Metanephros (tissue), 2 donors: ENCODE data around the gene DAPK2. TPM values are rescaled to one million over a fixed set of nuclear protein-coding genes. Genes with fewer than 3 reads are reported as not detected.

Experiments used
- small RNA-seq: library from RNA; depleted of rRNA; stranded (forward); fragments of <200 nt; gene quantifications from one replicate; pipeline ENCODE3, GENCODE V24; 2014; ENCODE audit warnings: low replicate concordance
- total RNA-seq: library from RNA; depleted of rRNA; stranded (reverse); fragments of >200 nt; gene quantifications from one replicate; pipeline ENCODE4 v1.2.3, GENCODE V29; 2014

Gene DAPK2
- 18.9 TPM for total RNA-seq

DNA sequence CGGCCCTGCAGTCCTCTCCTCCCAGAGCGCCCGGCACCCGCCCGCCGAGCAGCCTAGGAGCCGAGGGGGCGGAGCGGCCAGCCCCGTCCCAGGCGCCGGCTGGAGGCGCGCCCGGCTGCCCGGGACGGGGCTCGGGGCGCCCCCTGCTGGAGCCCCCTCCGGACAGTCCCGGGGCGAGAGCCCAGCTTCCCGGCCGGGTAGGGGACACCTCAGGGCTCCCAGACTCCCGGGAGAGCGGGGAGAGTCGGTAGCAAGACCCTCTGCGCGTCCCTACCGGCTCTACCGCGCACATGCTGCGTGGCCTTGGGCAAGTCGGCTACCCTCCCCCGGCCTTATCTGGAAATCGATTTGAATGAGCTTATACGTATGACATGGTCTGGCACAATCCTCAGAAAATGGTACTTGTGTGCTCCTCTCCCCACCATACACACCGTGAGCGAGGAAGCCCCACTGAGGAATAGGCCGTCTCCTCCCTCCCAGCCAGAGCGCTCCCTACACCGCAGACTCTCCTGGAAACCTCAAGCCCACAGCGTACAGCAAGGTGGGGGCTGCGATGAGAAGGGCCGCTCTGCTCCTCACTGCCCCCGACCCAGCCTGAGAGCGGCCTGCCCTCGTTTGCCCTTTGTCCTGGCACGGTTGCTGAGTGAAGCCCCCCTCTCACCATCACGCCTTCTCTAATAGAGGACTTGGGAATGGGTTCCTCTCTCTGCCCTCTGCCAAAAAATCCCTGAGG, at the start of gene DAPK2:
DAPK2 (minus strand) TSS at position 65 of the 733 bp plus-strand sequence. CDS start 6,224 bp downstream, outside the sequence.

DNA sequence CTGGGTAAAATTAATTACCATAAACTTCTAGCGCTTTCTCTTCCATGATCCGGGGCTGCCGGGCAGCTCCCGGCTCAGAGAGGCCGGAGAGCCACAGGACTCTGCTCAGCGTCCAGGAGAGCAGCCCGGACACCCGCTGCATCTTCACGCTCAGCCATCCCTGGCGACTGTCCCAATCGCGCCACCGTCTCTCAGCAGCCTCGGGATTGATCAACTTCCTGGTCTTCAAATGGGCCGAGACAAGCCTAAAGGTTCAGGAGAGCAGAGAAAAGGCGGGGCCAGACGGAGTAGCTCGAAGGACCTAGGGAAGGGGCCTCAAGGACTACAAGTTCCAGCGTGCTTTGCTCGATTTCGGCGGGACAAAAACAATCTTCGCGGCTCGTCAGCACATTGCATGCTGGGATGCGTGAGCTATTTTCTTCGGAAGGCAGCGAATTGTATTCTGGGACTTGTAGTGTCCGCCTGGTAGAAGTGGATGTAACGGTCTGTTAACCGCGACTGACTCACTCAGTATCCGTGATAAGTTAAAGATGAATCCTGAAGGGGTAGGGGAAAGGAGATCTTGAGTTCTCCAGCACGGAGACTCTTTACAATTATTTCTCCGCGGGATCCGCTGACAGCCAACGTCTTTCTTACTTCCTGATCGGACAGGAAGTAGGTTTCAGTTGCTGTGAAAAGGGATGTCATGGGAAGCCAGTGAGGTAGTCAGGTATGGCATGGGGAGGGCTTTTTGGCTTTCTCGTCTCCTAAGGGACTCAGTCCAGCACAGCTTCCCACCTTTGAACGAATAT, 47.5 kb upstream of the DAPK2 start, which contains the start of gene CIAO2A:
CIAO2A (minus strand) TSS at position 212 of the 791 bp plus-strand sequence; CDS start at position 142, 70 bp downstream.

Small RNA genes within 50 kb of the gene (small RNA-seq; reads per million reads assigned to genes)
- gene AC015914.2: not detected
- gene MIR422A: not detected

Other genes with a start within 250 kb of the DAPK2 start
- 213 TPM for gene HERC1, start 212.5 kb downstream of the DAPK2 start, total RNA-seq
- gene CIAO2A, start 47.4 kb upstream of the DAPK2 start, total RNA-seq: 51.5 TPM
- 84.7 TPM for gene SNX1, start 49.5 kb upstream of the DAPK2 start, total RNA-seq
- gene SNX22, start 105.2 kb upstream of the DAPK2 start, total RNA-seq: 1.7 TPM
- gene PPIB, start 116.5 kb upstream of the DAPK2 start, total RNA-seq: 229 TPM